ENCODE results near the gene SKAP1.
A peak's percentile ranks its signal among the peaks of the same experiment; 100 is the strongest.
"Not testable (repeated sequence)": the region's sequence is repeated elsewhere in the genome, so short reads cannot be mapped to it uniquely, and the experiment has no call there.

SKAP1 gene

DNA sequence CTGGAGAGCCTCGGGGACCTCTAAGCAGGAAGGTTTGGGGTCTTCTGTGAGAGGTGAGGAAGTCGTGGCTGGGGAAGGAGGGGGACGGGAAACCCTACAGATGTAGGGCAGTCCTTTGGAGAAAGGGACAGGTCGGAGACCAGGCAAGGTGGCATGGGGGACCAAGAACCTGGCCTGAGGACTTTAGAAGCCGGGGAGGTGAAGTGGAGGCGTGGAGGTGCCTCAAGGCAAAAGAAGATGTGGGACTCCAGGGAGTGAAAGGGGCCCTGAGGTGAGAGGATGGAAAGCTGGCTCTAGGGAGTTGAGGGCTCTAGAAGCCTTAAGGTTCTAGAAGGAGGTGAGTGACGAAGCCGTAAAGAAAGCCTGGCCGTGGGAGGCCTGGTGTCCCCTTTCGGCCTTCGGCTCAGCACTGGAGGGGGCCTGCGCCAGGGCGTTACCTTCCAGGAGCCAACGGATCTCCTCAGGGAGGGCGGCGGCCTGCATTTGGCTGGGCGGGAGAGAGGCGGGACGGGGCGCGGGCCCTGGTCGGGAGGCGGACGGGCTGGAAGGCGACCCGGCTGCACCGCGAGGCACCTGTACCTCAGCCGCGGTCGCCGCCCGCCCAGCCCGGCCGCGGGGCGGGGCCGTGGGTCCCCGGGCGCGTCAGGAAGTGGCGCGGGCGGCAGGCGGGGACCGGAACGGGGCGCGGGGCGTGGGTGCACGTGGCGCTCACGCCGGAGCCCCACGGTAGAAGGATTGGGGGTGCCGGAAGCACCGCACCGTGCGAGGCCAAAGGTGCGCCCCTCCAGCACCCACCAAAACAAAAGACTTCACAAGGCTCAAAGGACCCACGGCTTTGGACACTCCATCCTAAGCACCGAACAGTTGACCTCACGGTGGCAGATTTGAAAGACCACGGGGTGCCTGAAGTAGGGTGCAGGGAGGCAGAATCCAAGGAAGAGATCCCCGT, at the start of gene SKAP1:
TSS of gene SKAP1 (minus strand) at position 577 of the 949 bp plus-strand sequence.
- no peak for DNase-seq

DNA sequence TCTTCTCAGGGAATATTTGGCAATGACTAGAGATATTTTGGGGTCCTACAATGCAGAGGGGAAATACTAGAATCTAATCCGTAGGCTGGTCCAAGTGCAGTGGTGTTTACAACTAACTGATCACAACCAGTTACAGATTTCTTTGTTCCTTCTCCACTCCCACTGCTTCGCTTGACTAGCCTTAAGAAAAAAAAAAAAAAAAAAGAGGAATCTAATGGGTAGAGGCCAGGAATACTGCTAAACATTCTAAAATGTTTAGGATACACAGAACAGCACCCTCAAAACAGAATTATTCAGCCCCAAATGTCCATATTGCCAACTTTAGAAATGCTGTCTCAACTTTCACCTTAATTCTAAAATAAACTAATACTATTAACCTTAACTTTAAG, 49.0 kb upstream of the SKAP1 start:
- no peak for DNase-seq

DNA sequence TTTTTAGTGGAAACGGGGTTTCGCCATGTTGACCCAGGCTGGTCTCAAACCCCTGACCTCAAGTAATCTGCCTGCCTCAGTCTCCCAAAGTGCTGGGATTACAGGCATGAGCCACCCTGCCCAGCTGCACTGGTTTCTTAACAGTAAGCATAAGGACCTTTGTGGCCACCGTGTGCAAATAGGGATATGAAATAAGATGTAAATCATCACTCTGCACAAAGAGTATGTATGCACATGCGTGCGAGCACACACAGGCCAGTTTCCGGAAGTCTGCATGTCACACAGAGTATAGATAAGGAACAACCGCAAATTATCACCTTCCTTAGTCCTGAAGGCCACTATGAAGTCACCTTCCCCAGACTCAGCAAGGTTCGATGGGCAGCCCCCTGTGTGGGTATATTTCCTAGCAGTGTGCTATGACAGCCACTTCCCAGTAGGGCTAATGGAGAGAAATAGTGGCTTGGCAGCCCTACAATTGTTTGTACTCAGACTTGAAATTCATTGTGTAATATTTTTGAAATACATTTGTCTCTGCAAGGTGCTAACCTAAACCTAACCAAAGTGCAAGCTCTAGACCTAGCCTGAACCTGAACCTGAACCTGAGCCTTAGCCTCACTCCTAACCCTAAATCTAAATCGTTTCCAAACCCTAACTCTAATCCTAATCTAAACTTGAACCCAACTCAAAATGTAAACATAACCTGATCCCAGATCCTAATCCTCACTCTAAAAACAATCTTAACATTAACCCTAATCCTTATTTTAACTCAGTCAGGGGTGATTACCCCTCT, 48.4 kb upstream of the SKAP1 start:
- DNase-seq: no peak

DNA sequence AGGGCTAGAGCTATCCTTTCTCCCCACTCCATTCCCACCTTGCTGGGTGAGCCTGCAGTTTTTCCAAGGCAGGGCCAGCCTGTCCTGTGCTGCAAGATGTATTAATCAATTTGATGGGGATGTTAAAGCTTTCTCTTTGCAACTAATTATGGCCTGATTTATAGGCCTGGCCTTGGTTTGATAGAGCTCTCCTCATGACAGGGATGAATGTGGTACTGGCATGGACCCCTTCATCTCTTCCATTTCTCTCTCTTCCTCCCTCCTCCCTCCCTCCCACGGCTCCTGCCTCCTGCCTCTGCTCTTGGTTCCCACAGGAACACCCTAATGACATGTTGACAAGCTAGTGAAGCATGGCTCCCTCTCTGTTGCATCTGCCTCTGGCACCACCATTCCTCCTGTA, 47.2 kb upstream of the SKAP1 start:
- DNase-seq: no peak

DNA sequence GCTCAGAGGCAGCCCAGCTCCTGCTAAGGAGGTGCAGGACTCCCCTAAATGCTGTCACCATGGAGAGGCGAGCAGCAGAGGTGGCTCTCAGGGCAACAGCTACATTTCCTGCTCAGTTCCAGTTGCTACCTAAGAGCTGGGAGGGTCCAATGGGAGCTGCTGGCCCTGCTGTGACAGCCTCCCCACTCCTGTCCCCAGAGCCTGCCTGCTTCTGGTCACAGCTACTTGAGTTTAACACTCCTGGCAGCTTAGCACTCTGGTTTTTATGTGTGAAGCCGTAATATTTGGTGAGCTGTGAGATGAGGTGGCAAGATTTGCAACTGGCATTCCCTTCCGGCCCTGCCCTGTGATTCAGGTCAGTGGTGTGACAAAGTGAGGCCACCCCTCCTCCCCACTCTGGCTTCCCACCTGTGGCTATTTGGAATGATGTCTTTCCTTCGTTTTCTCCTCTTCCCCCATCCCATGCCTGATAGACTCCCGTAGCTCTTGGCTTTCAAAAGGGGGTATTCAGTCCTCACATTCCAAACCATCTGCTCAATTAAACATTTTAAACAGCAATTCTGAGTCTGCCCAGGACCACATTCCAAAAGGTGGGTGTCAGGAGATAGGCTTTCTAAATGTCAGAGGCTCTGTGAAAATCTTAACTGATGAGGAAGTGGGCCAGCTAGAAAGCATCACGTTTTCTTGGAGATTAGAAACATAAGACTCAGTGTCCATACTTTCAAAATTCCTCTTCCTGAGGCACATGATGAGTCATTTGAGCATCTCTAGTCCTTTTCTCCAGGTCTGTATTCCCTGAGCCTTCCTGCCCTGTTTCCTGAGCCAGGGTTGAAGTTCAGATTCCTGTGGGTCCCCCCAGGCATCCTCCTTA, 42.6 kb upstream of the SKAP1 start:
- DNase-seq: peak; percentile 90

DNA sequence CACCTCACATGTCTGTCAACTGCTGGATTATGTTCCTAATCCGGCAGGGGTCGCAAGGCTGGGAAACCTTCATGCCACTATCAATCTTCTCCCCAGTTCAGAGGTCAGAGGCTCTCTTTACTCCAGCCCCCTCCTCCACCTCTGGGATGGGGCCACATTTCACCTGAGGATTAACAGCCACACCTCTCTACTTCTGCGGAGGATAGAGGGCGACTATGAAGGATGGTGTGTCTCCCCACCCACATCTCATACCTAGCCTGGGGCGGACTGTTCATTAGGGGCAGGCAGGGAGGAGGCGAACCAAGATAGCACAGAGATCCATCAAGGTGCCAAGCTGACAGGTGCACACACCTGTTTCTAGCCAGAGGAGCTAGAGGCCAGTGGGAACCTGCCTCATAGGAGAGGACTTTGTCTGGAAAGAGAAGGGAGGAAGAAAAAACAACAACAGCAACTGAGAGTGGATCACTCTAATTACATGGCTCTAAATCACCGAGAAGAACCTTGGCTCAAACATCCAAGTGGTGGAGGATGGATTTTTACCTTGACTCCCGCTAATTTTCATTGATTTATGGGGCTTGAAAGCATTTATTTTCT, 41.9 kb upstream of the SKAP1 start:
- no peak for DNase-seq

DNA sequence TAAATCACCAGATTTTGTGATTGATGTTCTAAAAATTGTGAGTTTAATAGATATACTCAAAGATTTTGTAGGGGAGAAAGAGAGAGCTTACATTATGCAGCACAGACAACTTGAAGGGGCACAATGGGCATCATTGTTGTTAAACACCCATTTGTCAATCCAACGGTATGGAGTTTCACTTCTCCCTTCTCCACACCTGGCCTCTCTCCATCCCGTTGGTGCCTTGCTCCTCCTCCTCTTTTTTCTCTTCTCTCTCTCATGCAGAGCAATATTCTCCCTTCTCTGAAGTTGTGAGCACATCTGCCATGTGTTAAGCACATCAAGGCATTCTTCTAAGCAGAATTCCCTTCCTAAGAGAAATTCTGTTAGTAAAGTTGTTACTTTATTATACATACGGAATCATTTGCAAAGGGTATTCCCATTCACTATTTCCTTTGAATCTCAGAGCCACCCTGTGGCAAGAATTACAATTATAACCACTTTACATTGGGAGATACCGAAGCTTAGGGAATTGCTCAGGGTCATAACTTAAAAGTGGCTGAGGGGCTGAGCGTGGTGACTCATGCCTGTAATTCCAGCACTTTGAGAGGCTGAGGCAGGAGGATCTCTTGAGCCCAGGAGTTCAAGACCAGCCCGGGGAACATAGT, 40.5 kb upstream of the SKAP1 start:
- peak; percentile 79 for DNase-seq

DNA sequence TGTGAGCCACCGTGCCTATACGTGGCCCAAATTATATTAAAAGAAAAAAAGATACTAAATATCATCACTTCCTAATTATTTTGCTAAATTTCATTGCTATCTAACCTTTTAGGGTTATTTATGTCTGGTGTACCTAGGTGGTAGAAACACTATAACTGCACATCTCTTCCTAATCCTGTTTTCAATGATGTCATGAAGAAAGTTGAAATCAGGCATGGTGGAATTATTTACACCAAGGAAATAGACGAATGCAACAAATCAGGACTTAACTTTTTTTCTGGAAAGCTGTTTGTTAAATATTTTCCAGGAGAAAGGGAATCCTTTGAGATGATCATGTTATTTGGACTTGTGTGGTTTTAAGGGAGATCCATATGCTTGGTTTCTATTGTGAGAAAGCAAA, 39.2 kb upstream of the SKAP1 start:
- no peak for DNase-seq

DNA sequence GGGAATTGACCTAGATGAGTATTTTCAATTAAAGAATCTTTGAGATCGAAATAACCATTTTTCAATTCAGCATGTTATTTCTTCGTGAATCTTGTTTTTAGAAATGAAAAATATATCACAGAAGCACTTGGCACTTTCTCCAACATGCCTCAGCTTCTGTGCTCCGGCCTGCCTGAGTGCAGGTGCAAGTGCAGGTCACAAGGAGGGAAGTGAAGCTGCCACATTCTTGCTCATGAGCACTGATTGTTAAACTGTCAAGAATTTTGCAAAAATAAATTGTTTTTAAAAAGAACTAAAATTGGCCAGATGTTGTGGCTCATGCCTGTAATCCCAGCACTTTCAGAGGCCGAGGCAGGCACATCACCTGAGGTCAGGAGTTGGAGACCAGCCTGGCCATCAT, 38.3 kb upstream of the SKAP1 start:
- no peak for DNase-seq

DNA sequence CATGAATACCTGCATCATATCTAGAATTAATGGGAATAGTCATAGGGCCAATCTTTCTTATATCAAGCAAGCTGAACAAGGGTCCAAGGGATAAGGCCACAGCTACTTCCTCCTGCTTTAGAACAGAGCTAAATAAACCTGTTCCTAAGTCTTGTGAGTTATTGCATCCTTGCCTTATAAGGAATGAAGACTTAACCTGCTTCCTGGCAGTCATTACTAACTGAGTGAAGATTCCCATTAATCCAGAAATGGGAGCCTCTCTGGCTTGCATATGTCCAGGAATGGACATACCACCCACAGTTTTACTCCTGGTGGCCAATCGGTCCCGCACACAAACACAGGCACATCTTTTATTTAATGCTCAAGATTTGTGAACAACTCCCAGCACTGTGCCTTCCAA, 35.9 kb upstream of the SKAP1 start:
- DNase-seq: no peak

DNA sequence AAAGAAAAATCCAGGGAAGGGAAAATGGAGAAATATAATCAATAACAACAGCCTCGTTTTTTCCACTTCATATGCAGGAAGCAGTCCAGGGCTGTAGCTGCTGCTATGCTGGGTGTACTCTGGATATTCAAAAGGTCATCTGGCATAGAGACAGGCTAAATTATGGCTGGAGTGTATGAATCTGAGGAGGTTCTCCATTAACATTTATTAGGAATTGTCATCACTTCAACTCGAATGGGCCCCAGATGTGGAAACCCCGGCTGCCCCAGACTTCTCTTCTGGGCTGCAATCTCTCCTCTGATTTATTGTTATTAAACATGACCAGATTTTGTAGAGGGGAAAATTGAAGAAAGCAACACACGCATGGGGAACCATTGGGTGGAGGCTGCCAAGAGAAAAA, 33.5 kb upstream of the SKAP1 start:
- DNase-seq: peak; percentile 41

DNA sequence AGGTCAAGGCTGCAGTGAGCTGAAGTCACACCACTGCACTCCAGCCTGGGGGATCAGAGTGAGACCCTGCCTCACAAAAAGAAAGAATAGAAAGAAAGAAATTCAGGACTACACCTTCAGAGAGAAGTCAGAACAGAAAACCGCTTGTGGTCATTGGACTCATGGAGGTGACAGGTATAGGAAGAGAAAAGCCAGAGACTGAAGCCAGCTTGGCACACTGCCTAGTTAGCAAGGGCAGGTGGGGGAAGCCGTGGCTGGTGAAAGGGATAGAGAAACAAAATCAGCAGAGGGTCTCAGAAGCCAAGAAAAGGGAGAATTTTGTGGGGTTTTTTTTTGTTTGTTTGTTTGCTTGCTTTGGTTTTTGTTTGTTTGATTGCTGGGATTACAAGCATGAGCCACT, 32.9 kb upstream of the SKAP1 start:
- no peak for DNase-seq

DNA sequence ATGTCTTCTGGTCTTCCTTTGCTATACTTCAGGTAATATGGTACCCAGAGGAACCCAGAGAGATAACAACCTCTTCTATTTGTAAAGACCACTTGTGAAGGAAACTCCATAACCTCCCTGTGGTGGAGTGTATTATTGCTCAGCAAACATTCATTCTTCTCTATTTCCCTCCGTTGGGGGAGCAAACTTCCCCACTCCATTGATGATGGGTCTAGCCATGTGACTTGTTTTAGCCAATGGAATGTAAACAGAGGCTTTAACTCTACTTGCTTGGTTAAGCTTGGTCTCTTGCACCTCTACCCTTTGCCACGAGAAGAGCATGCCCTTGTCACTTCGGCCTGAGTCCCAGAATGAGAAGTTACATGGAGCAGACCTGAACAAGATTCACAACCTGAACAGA, 30.0 kb upstream of the SKAP1 start:
- no peak for DNase-seq

DNA sequence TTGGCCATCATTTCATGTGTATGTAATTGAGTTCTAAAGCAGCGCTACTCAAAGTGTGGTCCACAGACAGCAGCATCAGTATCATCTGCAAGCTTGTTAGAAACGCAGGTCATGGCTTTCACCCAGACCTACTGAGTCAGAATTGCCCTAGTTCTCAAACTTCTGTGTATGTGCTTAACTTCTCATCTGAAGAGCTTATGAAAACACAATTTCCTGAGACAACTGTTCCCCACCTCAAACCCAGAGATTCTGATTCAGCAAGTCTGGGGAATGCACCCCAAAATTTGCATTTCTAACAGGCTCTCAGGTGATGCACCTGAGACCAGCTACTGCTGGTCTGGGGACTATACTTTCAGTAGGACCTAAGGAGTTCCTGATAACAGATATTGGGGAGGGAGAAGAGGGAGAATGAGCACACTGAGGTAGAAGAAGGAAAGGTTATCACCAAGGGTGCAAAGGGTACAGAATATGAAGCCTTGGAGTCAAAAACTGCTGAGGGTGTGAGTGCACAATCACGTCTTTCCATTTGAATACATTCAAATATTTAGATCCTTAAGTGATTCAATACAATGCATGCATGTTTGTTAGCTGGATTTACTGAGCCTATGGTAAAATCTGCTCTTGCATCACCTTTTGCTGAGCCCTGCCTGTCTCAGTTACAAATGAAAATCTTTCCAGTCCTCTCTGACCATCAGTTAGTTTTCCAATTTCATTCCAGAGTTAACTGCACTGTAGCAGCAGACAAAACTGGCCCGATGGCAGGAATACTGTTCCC, 29.2 kb upstream of the SKAP1 start:
- DNase-seq: no peak

DNA sequence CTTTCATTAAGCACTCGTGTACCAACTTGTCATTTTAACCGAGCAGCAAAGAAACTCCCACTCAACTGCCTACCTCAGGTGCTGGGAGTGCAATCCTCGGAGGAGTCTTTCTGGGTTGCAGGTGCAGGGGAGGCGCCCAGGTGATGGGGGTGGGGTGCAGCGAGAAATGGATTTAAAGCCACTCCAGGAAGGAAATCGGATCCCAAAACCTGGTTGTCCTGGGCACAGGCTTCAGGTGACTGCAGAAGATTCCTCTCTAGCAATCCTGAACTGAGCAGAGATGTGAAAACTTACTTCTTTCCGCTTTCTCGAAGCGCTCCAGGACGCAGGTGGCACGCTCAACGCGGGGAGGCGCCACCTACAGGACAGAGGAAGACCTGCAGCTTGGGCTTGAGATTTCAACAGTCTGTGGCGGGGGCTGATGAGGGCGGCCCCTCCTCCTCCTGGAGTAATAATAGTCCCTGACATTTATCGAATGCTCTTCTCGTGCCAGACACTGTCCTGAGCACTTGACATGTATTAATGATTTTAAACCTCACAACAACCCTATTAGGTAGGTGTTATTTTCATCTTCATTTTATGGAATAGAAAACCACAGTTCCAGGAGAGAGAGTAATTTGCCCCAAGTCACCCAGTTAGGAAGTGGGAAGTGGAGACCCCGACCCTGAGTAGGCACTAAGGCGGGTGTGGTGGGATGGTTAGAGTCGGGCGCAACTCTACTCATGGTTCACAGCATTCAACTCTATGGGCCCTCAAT, 27.2 kb upstream of the SKAP1 start:
- DNase-seq: peak; percentile 43

DNA sequence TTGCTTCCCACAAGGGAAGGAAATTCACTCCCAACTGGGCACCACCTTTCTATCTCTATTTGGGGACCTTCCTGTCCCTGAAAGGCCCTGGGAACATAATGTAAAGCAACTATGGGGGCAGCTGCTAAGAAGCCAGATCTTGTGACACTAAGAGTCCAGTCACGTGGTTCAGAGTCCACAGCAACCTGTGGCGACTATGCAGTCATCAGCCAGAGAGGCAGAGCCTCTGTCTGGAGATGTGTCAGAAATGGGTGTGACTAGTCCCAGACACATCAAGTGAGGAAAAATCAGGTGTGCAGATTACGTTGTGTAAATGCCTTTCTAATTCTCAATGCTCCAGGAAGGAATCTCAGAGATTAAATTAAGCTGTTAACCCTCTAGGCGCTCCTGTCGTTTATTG, 26.6 kb upstream of the SKAP1 start:
- DNase-seq: no peak

DNA sequence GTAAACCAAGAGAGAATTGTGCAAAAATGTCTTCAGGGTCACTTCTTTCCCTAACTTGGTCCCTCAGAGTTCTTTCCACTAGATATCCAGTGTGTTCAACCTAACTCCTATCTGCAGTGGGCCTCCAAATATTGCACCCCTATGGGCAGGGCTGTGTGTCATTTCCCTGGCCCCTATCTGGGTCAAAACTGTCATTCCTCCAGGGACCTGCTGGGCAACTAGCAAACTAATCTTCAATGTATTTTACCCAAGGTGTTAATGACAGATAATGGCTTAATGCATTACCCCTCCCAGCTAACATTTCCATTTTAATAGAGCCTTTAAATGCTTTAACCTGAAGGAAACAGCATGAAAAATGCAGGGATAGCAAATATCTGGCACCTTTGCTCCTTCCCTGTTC, 25.8 kb upstream of the SKAP1 start:
- no peak for DNase-seq

DNA sequence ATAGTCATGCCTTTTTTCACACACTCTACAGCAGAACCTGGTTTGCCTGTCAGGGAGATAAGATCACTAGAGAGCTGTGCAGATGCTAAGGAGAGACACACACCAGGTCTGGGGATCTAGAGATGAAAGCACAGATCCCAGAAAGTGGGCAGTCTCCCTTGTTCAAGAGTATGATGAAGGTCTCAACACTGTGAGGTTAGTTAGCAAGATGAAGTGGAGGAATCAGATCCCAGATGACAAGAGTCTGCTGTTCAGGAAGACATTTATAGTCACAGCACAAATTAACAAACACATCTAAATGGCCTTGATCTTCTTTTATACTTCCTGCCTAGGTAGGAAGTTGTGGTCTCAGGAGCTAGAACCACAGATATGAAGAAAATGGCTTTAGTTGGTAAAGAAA, 23.4 kb upstream of the SKAP1 start:
- no peak for DNase-seq

DNA sequence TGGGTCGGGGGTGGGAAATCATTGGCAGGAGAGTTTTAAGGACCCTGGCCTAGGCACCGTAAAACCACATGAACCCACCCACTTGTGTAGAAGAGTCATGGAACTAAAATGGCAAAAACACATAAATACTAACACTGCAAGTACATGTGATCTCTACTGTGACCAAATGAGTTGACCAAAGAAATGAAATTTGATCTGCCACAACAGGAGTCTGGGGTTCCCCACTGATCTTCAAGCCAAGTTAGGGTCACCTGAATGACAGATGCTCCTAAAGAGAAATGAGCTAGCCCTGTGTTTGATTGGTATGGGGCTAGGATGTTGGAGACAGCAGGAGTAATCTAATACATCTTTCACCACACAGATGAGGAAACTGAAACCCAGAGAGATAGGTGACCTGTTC, 21.5 kb upstream of the SKAP1 start:
- DNase-seq: no peak

DNA sequence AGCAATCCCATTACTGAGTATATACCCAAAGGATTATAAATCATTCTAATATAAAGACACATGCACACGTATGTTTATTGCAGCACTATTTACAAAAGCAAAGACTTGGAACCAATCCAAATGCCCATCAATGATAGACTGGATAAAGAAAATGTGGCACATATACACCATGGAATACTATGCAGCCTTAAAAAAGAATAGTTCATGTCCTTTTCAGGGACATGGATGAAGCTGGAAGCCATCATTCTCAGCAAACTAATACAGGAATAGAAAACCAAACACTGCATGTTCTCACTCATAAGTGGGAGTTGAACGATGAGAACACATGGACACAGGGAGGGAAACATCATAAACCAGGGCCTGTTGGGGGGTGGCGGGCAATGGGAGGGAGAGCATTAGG, 19.3 kb upstream of the SKAP1 start:
- not testable (repeated sequence) for DNase-seq

DNA sequence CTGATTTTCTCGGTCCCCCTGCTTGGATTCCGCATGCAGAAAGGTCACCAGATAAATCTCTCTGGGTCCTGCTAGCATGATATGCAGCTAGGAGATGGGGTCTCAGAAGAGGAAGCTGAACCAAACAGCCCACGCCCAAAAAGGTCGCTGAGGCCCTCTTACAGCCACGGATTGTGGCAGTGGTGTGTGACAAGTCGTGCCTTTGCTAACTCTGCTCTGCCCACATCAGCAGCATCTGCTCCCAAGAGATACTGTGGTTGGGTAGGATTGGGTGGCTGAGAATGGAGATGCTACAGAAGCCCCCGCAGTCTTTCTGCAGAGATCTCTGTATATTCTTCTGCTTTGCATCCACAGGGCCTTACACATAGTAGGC, 15.2 kb upstream of the SKAP1 start:
- no peak for DNase-seq
